Stimulated activated CD4-positive, alpha-beta T cell treated with anti-CD3 and anti-CD28 coated beads, TNF-alpha, amount 100 ng/mL, for 1 hour (primary cell): ENCODE data around the gene KLHL42.
"Not testable (repeated sequence)": the region's sequence is repeated elsewhere in the genome, so short reads cannot be mapped to it uniquely, and the experiment has no call there.

Experiments used
- DNase-seq, 3 donors: peaks; one replicate each; pipeline ENCODE4 v3.0.0-alpha.2; 2020; ENCODE audit warnings: low read depth in 3 of 3, low spot score in 1 of 3

KLHL42 gene, protein sequence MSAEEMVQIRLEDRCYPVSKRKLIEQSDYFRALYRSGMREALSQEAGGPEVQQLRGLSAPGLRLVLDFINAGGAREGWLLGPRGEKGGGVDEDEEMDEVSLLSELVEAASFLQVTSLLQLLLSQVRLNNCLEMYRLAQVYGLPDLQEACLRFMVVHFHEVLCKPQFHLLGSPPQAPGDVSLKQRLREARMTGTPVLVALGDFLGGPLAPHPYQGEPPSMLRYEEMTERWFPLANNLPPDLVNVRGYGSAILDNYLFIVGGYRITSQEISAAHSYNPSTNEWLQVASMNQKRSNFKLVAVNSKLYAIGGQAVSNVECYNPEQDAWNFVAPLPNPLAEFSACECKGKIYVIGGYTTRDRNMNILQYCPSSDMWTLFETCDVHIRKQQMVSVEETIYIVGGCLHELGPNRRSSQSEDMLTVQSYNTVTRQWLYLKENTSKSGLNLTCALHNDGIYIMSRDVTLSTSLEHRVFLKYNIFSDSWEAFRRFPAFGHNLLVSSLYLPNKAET

DNA sequence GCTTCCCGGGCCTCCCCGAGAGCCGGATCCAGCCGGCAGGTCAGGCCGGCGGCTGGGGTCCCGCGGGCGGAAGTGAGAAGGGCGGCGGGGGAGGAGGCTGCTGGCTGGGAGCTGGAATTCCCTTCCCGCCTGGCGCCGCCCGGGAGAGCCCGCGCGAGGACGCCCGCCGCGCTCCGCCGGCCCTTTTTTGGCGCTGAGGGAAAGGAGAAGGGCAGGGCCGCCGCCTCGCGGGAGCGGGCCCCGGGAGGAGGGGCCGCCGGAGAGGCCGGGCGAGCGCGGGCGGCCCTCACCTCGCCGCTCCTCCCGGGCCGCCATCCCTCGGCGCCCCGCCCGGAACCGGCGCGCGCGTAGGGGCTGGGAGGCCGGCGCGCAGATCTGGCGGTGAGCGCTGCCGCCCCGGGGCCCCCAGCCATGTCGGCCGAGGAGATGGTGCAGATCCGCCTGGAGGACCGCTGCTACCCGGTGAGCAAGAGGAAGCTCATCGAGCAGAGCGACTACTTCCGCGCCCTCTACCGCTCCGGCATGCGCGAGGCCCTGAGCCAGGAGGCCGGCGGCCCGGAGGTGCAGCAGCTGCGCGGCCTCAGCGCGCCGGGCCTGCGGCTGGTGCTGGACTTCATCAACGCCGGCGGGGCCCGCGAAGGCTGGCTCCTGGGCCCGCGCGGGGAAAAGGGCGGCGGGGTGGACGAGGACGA is at the start of gene KLHL42, which contains the start of gene MANSC4:
KLHL42 (plus strand) TSS at position 314 of the 692 bp plus-strand sequence; CDS start at position 412, 98 bp downstream.
MANSC4 (minus strand) TSS at position 317 of the 692 bp plus-strand sequence. CDS start 8,960 bp downstream, outside the sequence.
- peak; percentile 20 to 49 (median 37) for DNase-seq

DNA sequence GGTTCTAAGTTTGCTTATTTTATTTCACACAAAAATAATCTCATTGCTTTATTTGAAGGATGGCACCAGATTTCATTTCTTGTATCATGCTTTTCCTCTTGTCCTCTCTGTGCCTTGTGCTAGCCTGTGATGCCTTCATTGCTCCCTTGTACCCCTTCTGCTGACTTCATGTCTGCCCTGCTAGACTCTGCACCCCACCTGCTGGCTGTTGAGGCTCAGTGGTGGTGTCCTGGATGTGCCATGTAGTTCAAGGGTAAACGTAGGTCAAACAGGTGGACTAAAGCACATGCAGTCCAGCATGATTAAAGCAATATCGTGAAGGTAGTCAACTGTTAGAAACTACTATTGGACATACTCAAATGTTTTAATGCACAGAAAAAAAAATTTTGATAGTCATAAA is 47.8 kb upstream of the KLHL42 start:
- DNase-seq = no peak

DNA sequence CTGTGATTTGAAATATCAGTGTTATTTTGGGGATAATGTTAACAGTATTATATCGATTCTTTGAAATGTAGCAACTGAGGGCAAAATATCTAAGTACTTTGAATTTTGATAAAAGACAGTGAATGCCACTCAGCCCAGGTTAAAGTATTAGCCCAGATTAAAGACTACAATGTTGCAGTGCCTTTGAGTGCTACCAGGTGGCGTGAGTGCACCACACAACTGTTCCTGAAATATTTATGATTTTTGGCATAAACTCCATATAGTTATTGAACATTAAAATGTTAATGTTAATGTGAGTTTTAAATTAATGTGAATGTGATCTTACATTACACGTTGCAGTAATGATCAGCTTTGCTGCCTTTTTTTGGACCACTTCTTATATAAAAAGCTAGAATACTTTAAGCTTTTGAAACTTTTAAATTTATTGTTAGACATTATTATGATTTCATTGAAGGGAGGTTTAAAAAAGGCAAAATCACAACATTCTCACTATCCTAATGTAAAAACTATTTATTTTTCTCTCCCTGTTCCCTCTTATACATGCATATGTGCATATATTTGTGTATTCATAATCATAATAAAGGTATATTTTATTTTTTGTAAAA is 46.9 kb upstream of the KLHL42 start:
- no peak for DNase-seq

DNA sequence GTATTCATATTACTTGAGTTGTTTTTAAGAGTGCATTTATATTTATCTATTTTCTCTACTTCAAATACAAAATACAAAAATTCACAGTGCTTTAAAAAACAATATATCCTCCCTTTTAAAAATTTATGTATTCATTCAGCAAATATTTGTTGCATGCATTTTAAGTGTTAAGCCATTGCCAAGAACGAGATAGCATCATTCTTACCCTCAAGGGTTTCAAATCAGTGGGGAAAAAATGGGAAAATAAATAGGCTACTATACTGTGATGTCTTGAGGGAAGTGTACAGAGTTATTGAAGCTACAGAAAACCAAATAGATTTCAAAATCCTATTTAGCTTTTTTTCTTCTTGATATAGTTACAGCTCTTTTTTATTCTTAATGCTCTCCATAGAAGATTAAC is 46.2 kb upstream of the KLHL42 start:
- DNase-seq = no peak

DNA sequence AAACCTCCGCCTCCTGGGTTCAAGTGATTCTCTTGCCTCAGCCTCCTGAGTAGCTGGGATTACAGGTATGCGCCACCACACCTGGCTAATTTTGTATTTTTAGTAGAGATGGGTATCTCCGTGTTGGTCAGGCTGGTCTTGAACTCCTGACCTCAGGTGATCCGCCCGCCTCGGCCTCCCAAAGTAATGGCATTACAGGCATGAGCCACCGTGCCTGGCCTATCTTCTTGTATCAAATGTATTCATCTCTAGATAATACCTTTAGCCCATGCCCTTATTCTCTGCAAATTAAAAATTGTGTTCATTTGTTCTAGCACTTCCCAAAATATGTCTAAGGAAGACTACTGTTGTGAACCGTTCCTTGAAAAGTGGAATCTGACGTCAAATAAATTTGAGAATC is 45.7 kb upstream of the KLHL42 start:
- not testable (repeated sequence) for DNase-seq

DNA sequence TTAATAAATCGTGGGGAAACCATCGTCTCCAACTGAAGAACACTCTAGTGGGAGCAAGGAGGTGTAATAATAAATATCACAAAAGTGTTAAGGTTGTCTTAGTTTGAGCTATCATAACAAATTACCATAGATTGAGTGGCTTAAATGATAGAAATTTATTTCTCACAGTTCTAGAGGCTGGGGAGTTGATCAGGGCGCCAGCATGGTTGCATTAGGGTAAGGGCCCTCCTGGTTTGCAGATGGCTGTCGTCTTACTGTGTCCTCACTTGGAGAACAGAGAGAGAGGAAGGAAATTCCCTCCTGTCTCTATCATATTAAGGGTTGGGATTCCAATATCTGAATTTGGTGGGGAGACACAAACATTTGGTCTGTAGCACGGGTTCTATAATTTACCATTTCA is 36.4 kb upstream of the KLHL42 start:
- no peak for DNase-seq

DNA sequence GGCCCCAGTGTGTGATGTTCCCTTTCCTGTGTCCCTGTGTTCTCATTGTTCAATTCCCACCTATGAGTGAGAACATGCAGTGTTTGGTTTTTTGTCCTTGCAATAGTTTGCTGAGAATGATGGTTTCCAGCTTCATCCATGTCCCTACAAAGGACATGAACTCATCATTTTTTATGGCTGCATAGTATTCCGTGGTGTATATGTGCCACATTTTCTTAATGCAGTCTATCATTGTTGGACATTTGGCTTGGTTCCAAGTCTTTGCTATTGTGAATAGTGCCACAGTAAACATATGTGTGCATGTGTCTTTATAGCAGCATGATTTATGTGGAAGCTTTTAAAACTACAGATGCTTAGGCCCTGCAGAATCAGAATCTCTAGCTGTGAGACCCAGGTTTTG is 34.3 kb upstream of the KLHL42 start:
- not testable (repeated sequence) for DNase-seq

DNA sequence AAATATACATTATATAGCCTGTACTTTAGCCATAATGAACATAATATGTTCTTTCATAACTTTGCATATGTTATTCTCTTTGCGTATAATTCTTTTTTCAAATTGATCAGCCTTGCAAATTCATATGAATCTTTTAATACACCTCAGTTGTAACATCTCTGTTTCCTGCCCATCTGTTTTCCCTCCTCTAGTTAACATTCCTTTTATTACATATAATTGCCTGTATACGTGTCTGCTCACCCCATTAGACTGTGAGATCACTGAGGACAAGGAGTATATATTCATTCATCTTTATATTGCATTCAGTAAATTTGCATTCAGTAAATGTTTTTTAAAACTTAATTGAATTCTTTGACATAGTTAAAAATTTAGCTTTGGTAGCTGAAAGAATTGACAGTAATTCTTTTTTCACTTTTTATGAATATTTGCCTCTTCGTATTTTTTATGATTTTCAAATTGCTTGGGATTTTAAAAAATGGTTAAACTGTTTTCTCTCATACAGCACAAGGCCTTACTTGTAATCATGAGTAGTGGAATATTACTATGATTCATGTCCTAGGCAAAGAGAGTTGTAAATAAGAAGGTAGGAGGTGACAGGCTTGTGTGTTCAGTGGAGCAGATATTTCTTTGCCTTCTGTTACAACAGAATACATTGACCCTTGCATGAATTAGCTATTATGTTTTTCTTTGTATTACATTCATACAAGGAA is 32.8 kb upstream of the KLHL42 start:
- no peak for DNase-seq

DNA sequence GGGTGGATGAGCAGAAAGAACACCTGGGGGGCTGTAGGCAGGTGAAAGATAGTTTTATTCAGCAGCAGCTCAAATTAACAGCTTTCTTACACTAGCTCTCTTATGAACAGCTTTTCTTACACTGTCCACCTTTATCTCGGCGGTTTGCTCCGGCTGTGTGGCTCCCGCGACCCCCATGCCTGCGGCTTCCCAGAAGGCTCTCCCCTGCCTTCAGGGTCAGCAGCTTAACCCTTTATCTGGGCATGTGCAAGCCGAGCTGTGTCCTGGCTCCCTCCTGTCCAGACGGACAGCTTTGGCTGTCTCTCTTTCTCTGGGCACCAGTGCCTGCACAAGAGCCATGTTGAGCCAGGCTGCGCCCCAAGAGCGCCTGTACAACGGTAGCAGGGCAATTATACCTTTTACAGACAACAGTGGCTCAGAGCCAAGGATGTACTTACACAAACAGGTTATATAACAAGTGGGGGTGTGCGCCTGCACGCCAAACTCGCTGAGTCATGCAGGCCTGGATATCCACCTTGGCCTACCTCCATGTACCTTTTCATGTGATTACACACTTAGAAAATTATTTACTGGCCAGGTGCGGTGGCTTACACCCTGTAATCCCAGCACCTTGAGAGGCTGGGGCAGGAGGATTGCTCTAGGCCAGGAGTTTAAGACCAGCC is 28.5 kb upstream of the KLHL42 start:
- no peak for DNase-seq

DNA sequence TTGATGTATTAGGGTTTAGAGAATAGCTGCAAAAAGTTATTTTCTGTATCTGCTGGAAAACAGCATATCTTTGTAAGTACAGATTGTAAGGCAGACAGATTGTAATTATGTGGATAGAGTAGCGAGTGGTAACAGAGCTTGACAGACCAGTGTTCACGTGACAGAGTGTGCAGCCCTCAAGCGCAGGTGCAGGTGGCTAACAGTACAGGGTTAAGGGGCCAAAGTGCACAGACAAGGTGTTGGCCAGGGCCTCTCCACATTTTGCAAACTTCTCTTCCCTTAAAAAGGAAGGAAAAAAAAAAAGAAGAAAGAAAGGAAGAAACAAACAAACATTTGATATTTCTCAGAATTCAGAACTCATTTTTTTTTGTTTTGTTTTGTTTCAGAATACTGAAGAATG is 25.2 kb upstream of the KLHL42 start:
- no peak for DNase-seq

DNA sequence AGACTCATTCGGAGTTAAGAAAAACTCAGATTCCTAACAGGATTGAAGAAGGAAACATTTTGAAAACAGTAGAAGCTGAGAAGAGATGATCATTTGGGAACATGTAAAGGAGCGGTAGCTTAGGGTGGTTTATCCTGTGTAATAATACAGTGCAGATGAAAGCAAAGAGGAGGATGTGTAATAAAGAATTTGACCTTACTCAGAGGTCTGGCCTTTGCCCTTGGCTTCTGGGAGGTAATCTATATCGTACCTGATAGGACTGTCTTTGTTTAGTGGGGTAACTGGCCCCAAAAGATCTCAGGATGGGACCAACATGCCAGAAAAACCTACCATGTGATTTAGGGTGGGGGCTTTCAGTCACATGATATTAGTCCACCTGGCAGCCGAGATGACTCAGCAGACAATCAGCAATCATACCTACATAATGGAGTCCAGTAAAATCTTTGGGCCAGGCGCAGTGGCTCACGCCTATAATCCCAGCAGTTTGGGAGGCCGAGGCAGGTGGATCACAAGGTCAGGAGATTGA is 23.3 kb upstream of the KLHL42 start:
- no peak for DNase-seq

DNA sequence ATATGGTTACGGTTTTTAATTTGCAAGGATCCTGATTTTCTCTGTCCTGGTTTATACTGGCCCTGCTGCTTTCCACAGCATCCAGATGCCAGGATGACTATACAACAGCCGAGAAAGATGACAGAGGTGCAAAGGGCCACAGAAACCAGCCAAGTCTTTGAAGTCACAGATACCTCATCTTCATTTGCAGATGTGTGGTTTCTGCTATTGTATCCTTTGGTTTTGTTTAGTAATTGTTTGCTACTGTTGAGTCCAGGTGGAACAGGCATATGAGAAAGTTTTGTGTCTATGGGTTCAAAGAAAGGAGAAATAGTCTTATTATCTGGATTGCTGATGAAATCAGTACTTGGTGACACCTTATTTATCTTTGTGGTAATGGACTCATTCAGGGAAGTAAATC is 17.3 kb upstream of the KLHL42 start:
- no peak for DNase-seq

DNA sequence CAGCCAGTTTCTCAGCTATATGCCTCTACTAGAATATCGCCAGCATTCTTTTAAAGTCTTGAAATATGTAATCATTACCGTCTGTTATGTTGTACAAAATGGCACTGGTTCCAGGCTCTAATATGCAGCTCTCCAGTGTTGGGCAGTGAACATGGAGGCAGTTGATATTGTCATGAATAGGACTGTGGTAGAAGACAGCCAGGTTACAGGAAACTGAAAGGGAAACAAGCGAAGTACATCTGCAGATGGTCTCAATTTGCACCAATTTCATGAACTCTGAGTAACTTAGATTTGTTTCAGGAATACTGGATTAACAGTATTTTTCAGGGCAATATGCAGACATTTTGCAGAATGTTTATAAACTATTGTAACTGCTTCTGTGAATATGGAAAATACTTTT is 13.4 kb upstream of the KLHL42 start:
- no peak for DNase-seq

DNA sequence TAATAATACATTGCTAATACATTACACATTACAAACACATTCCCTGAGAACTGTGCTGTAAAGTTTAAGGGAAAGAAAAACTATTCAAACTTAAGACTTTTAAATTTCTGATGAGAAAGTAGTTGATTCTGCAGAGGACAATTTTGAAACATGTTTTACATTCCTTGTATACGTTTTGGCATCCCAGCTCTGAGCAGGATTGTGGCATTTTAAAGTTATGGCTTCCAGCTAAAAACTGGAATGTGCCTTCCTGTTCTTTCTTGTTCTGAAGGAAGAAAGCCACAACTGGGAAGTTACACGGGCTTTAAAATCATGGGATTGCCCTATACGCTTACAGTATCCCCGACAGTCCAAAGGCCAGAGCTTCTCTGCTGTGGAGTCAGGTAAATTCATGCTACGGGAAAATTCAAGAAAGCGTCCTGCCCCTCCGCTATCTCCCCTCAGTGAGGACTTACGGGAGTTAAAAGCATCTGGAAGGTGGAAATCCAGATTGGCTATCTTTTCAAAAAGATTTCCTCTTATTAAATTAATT is 10.8 kb upstream of the KLHL42 start:
- DNase-seq = no peak

DNA sequence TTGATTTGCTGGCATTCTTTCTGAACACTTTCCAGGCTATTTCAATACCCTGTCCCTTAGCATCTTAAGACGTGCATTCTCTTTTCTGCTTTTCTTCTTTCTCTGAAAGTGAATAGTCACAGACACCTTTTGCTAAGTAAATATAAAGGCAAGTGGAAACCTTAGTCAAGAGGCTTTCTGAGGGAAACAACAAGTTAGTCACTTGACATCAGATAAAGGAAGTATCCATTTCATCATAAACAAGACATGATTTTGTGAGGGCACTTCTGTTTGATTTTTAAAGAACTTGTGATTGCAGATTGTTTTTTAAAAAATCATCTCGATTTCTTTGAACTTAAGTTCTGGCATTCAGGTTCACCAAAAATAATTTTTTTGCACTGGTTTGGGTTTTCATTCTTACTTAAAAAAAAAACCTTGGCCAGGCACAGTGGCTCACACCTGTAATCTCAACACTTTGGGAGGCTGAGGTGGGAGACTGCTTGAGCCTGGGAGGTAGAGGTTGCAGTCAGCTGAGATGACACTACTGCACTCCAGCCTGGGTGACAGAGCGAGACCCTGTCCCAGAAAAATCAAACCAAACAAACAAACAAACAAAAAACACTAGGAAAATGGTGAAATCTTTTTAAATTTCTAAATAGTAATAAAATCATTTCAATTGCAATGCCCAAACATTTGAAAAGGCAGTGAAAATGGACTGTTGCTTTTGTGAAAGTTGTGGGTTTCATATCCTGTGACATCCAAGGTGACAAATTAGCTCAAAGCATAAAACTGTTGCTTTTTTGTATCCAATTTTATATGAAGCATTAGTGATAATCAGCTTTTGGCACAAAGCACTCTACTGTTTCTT is 8.3 kb upstream of the KLHL42 start:
- DNase-seq = no peak

DNA sequence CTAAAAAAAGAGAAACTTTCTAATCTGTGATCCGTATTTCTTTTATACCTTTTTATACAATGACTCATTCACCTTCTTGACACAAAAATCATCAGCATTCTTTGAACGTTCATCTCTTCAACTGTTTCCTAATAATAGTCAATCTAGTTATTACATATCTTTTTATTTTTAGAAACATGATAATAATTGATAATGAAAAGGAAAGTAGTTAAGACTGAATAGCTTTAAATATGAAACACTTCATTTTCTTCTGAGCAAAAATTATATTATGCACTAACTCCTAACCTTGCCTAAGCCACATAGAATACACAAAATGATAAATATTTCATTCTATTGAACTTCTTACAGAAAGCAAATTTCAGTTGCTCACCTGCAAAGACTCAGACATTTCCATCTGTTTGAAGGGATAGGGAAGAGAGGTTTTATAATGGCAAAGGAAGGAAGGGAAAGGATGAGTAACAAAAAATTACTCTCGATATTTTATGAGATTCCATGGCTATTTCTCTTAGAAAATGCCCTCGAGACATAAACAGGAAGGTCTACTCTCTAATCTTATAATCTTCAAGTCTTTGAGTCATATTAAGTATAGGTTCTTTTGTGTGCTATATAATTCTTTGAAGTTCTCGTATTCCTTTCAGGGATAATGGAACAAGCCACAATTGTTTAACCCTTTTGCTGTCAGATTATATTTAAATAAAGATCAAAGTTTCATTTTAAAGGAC is 7.5 kb upstream of the KLHL42 start:
- no peak for DNase-seq

DNA sequence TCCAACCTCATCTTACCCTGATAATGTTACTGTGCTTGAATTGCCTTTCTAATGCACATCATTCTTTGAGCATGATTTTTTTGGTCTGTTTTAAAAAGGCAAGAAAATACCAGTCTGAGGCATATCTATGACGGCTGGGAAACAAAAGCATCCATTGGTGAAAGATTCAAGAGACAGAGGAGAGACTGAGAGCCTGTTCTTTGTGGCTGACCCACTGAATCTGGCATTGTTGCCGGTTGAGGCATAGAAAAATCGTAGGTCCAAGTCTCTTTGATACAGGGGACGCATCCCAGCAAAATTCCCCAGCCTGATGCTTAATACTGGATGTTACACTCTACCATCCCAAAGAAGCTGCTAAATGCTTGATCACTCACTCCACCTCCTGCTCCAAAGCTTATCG is 2.9 kb upstream of the KLHL42 start:
- DNase-seq = no peak

DNA sequence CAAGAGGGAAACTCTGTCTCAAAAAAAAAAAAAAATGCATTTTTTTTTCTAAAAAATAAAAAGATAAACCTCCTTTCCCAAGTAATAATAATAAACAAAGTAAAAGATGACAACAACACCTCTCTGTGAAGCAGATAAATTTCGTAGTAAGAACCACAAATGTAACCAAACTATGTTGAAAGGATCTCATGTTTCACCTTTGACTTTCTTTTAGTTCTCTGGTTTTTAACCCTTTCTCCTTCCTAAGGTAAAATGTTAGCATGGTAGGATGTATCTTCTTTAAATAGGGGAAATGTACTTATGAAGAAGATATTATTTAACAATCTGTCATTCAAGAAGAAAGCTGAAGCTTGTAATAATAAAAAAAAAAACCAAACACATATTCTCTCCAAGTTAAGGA is 1.8 kb upstream of the KLHL42 start:
- DNase-seq = no peak
